ENCODE results near the gene TMEM120A.
A peak's percentile ranks its signal among the peaks of the same experiment; 100 is the strongest.

The TMEM120A gene

GRCh38 chr7:75963381-75963995 is 30.9 kb downstream of the TMEM120A start:
- H3K4me3 ChIP-seq, result no peak overlapping the region
- TF ChIP-seq CTCF (IDR thresholded peaks at IDR 0.05), result no peak
- peak overlapping the region; percentile 85 to 89 for H3K27ac ChIP-seq
- no peak for DNase-seq (ENCODE audit: low spot score)

DNA sequence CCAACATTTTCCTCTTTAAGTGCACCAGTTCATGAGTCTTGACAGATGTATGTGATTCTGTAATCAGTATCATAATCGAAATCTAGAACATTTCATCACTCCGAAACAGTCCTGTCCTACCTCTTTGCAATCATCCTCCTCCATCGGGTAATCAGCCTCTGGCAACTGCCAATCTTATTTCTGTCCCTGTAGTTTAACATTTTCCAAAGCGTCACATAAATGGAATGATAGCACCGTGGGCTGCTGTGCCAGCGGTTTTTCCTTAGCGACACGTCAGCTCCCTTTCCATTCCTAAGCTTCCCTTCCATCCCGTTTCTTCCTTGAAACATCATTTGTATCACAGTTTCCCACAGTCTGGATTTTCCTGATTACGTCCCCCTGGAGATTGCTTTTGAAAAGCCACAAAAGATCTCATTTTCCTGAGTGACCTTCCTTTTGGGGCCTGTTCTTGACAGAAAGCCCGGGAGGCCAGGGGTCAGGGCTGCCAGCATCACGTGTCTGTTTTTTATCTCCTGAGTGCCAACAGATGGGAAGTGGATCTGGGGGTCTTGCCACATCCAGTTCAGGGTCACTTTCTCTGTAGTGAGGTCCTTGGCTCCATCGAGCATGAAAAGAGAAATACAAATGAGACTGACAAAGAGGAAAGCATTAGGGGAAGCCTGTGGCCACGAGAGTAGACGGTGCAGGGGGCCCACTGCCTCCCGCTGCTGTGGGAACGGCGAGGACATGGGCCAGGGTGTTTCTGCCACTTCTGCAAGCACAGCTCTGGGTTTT is 31.6 kb downstream of the TMEM120A start:
- peak; percentile 81 for DNase-seq (ENCODE audit: low spot score)
- H3K27ac ChIP-seq, result peak overlapping the region; percentile 85 to 89
- TF ChIP-seq CTCF (IDR thresholded peaks at IDR 0.05), result no peak
- H3K4me3 ChIP-seq, result no peak overlapping the region

DNA sequence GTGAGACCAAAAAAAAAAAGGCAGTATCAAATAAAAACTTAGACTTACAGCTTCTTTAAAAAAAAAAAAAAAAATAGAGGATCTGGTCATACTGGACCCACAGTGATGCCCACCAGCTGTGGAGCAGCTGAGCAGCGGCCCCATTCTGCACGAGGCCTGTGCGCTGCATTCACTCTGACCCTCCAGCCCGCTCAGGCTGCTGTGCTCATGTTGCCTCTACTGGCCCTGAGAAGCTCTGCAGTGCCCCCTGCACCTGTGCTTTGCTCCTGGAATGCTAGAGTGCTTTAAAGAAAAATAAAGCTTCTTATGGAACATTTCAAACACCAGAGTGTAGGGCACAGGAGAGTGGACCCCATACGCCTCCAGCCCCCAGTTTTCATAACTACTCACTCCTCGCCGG is 33.2 kb downstream of the TMEM120A start:
- H3K27ac ChIP-seq, result peak overlapping the region; percentile 85 to 89
- H3K4me3 ChIP-seq, result no peak overlapping the region
- no peak for TF ChIP-seq CTCF (IDR thresholded peaks at IDR 0.05)
- DNase-seq (ENCODE audit: low spot score), result no peak

- DNase-seq (ENCODE audit: low spot score), result no peak
- no peak for TF ChIP-seq CTCF (IDR thresholded peaks at IDR 0.05)
- H3K4me3 ChIP-seq, result no peak overlapping the region
- peak overlapping the region in 1 of 2 donors; percentile 24 for H3K27ac ChIP-seq
Measured at GRCh38 chr7:75960372-75960771, 34.0 kb downstream of the TMEM120A start.

- no peak overlapping the region for H3K27ac ChIP-seq
- no peak for TF ChIP-seq CTCF (IDR thresholded peaks at IDR 0.05)
- DNase-seq (ENCODE audit: low spot score), result no peak
- no peak overlapping the region for H3K4me3 ChIP-seq
Measured at GRCh38 chr7:75958802-75959543, 35.4 kb downstream of the TMEM120A start.

- TF ChIP-seq CTCF (IDR thresholded peaks at IDR 0.05), result no peak
- no peak for DNase-seq (ENCODE audit: low spot score)
- H3K4me3 ChIP-seq, result no peak overlapping the region
- no peak overlapping the region for H3K27ac ChIP-seq
Measured at GRCh38 chr7:75957021-75957736, 37.2 kb downstream of the TMEM120A start.
